Measurements from ENCODE around the gene MEF2C.

GRCh38 chr5:88887342-88887741 lies 4.4 kb upstream of the MEF2C start:
- TF ChIP-seq CTCF (IDR thresholded peaks at IDR 0.05) (no peak), POLR2A (IDR thresholded peaks at IDR 0.05) (no peak), POLR2AphosphoS5 (IDR thresholded peaks at IDR 0.05) (no peak)
